T47D (cell line): ENCODE measurements around the gene LDHD.

Experiments
- DNase-seq, 2 experiments: peaks; one replicate each; pipeline versions ENCODE4 v3.0.0 to v3.0.0-alpha.2; 2011 to 2012; ENCODE audit warnings: low read depth in 1 of 2, low spot score in 1 of 2
- JUND ChIP-seq: IDR thresholded peaks from 2 replicates; pipeline ENCODE4 v1.6.1; 2012; ENCODE audit warnings: low read depth
- in situ Hi-C: cut with HindIII; loops from 2 replicates; pipeline ENCODE4 v1.10.0; 2016; ENCODE audit warnings: low sequenced_read_pairs, low pct_unique_long_range_greater_than_20kb

The LDHD gene

GRCh38 chr16:75127713-75128415 lies 11.3 kb upstream of the LDHD start:
- TF ChIP-seq JUND = no peak
- in situ Hi-C loops = no loop called here
- no peak for DNase-seq

GRCh38 chr16:75122609-75123008 lies 6.0 kb upstream of the LDHD start:
- in situ Hi-C loops = no loop called here
- no peak for TF ChIP-seq JUND
- DNase-seq = no peak

GRCh38 chr16:75121949-75122568 lies 5.5 kb upstream of the LDHD start:
- in situ Hi-C loops = no loop called here
- no peak for TF ChIP-seq JUND
- no peak for DNase-seq

- no peak for TF ChIP-seq JUND
- in situ Hi-C loops = no loop called here
- DNase-seq = peak in 1 of 2 experiments; percentile 76
These were observed 3.7 kb upstream of the LDHD start for GRCh38 chr16:75120253-75120652.

GRCh38 chr16:75118943-75119539 lies 2.5 kb upstream of the LDHD start:
- TF ChIP-seq JUND = no peak
- in situ Hi-C loops = no loop called here
- DNase-seq = no peak

GRCh38 chr16:75116911-75117245 lies 298 bp upstream of the LDHD start:
- no peak for TF ChIP-seq JUND
- no peak for DNase-seq
- in situ Hi-C loops = no loop called here

- no peak for TF ChIP-seq JUND
- in situ Hi-C loops = no loop called here
- DNase-seq = no peak
These were observed 1.4 kb downstream of the LDHD start for GRCh38 chr16:75114946-75115825.

GRCh38 chr16:75114179-75114945 lies 2.2 kb downstream of the LDHD start:
- no peak for DNase-seq
- in situ Hi-C loops = no loop called here
- TF ChIP-seq JUND = no peak

GRCh38 chr16:75113541-75114121 lies 2.9 kb downstream of the LDHD start:
- in situ Hi-C loops = no loop called here
- no peak for TF ChIP-seq JUND
- DNase-seq = no peak

GRCh38 chr16:75112734-75113491 lies 3.7 kb downstream of the LDHD start:
- no peak for TF ChIP-seq JUND
- in situ Hi-C loops = no loop called here
- DNase-seq = no peak

GRCh38 chr16:75111961-75112733 lies 4.4 kb downstream of the LDHD start:
- TF ChIP-seq JUND = no peak
- no peak for DNase-seq
- in situ Hi-C loops = no loop called here
